Fibroblast of the aortic adventitia (primary cell): ENCODE results near the gene TMEM37. TPM values are rescaled to one million over a fixed set of nuclear protein-coding genes. Genes with fewer than 3 reads are reported as not detected.

Experiments used
- DNase-seq: peaks from one replicate; pipeline ENCODE4 v3.0.0-alpha.2; 2010; ENCODE audit warnings: low read depth
- H3K4me3 ChIP-seq: 2 replicates; pipeline ENCODE4 v1.5.1; 2011; ENCODE audit warnings: low read depth, mild to moderate bottlenecking, control low read depth, low read length, moderate library complexity
- CTCF ChIP-seq: IDR thresholded peaks from 2 replicates; pipeline ENCODE4 v1.5.1; 2011; ENCODE audit warnings: mild to moderate bottlenecking, low read length, control low read depth, inconsistent platforms; ENCODE audit not compliant: insufficient read depth
- total RNA-seq: library from RNA; depleted of rRNA; stranded (reverse); fragments of >200 nt; gene quantifications from 2 replicates; pipeline ENCODE4 v1.2.3, GENCODE V29; 2012; ENCODE audit warnings: low replicate concordance

The TMEM37 gene
- total RNA-seq, 1 donor: not detected

GRCh38 chr2:119419803-119420508, 11.7 kb upstream of the TMEM37 start:
- no peak for DNase-seq
- TF ChIP-seq CTCF: no peak
- H3K4me3 ChIP-seq: no peak overlapping the region

GRCh38 chr2:119421304-119421703, 10.3 kb upstream of the TMEM37 start:
- TF ChIP-seq CTCF: no peak
- DNase-seq: no peak
- no peak overlapping the region for H3K4me3 ChIP-seq

DNA sequence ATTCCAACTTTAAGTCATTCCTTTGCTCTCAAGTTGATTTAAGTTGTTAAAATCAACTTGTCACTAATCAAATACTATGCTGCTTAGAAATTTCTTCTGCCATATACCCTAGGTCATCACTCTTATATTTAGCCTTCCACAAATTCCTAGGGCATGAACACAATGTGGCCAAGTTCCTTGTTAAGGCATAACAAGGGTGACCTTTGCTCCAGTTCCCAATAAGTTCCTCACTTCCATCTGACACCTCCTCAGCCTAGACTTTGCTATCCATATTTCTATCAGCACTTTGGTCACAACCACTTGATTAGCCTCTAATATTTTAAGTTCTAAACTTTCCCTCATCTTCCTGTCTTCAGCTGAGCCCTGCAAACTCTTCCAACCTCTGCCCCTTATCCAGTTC, 9.9 kb upstream of the TMEM37 start:
- TF ChIP-seq CTCF: no peak
- H3K4me3 ChIP-seq: no peak overlapping the region
- no peak for DNase-seq

DNA sequence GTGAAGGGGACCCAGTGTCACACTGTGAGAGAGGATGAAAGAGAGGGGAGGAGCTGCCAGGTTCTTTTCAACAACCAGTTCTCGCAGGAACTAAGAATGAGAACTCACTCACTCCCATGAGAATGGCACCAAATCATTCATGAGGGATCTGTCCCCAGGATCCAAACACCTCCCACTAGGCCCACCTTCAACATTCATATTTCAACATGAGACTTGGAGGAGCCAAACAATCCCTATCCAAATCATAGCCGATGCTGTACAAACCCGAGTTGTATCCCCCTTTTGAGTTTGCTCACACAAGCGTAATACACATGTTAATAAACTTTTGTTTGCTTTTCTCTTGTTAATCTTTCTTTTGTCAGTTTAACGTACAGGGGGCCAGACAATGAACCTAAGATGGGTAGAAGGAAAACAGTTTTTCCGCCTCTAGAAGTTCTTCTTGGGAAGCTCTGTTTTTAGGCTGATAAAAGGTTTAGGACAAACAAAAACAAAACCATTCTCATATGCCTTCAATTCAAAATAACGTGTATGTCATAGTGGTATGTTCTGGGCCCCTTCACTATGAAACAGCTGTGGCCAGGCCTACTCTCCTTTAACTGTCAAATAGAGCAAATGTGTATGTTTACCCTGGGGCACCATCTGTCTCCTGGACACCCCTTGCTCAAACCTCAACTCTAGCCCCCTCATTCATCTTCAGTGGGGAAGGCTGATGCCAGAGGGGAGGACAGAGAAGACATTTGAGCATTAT, 9.1 kb upstream of the TMEM37 start:
- DNase-seq: no peak
- TF ChIP-seq CTCF: no peak
- H3K4me3 ChIP-seq: no peak overlapping the region

- no peak for TF ChIP-seq CTCF
- no peak for DNase-seq
- H3K4me3 ChIP-seq: no peak overlapping the region
Measured at GRCh38 chr2:119423108-119423444, 8.6 kb upstream of the TMEM37 start.

DNA sequence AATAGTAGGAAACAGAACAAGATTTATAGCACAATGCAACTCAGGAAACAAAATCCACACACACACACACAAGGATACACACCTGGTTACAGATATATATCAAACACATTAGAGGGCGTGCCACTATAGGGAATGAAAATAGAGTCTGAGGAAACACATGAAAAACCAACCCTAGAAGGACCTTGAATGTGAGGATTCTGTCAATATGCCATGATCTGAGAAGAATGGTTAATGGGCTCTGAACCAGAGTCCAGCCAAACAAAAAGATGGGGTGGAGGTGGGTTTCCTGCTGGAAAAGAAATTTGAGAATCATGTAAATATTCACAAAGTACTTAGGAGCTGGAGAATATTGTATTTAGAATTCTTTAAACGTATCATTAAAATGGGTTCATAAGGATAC, 7.8 kb upstream of the TMEM37 start:
- H3K4me3 ChIP-seq: no peak overlapping the region
- no peak for TF ChIP-seq CTCF
- no peak for DNase-seq
